ENCODE data around the gene OMA1. TPM values are rescaled to one million over a fixed set of nuclear protein-coding genes. Genes with fewer than 3 reads are reported as not detected.
"Not testable (repeated sequence)": the region's sequence is repeated elsewhere in the genome, so short reads cannot be mapped to it uniquely, and the experiment has no call there.

Gene OMA1
- 27.8 TPM for total RNA-seq
- long read RNA-seq, partial matches to known transcripts, result 2 of 17 reads
- long read RNA-seq, other reads (novel, unspliced or antisense), result 15 of 17 reads

DNA sequence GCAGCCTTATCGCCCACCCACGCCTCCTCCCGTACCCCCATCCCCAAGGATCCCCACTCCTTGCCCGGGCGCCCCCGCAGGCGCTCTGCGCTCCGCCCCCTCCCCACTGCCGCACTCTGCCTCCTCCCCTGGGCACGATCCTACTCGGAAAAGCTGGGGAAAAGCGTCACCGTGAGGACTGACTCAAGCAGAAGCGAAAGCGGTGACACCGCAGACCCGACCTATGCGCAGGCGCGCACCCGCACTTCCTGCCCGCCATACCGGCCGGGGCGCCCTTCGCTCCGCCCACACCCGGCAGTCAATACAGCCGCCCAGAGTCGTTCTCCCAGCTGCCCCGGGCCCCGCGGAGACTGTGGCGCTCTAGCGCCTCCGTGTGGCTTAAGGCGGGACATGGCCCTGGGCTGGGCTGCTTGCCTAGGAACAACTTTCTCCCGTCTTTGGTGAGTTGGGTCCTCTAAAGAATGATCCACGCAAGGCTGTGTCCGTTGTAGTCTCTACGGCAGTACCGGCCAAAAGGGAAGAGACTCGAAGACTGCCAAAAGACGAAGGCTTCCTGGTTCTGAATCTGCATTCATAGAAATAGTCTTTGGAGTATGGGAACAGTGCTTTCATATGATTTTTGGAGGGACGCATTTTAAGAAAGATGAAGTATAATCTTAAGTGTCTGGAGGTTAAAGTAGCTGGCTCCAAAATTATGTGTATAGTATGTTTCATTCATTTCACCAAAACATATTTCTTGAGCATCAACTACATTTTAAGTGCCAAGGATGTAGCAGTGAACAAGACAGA is at the start of gene OMA1:
Gene OMA1 (minus strand): TSS at position 207 of the 789 bp plus-strand sequence. CDS start 7,432 bp downstream, outside the sequence.
- intact Hi-C loops (cut with DNase I), result loop anchor here (1.0 to 2.0 kb wide), 2 partner anchors 30 to 106 kb away; no protein-coding TSS in a partner anchor
- ATAC-seq (peak; percentile 99), DNase-seq (ENCODE audit: missing footprints) (peak; percentile 99)

GRCh38 chr1:58594546-58594945 is 48.0 kb upstream of the OMA1 start:
- ATAC-seq, result no peak
- no peak for DNase-seq (ENCODE audit: missing footprints)
- intact Hi-C loops (cut with DNase I), result no loop called here

DNA sequence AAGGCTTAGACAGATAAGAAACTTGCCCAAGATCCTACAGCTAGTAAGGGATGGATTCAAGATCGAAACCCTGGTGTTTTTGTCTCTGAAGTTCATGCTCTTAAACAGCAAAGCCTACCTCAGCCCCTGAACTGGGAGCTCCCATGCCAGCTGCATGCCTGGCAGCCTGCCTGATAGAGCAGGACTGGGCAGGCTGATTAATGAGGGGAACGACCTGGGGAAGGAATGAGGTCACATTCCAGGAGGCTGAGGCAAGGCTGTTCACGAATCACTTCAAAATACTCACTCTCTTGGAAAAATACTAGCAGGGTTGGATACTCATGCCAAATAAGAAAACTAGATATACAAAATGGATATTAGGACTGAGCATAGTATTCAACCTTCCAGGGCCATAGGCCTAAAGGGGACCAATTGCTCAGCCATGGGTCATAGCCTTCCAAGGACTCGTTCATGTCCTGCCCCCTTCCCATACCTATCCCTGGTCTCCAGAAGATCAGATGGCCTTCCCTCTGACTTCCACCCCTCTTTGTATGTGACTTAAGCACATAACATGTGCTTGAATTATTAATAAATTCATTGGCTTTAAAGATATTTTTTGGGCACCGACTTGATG is 46.1 kb upstream of the OMA1 start:
- intact Hi-C loops (cut with DNase I), result no loop called here
- DNase-seq (ENCODE audit: missing footprints), result peak; percentile 76
- peak; percentile 89 for ATAC-seq

- ATAC-seq (no peak), DNase-seq (ENCODE audit: missing footprints) (no peak)
- intact Hi-C loops (cut with DNase I), result no loop called here
These were observed 45.3 kb upstream of the OMA1 start for GRCh38 chr1:58591806-58592205.

DNA sequence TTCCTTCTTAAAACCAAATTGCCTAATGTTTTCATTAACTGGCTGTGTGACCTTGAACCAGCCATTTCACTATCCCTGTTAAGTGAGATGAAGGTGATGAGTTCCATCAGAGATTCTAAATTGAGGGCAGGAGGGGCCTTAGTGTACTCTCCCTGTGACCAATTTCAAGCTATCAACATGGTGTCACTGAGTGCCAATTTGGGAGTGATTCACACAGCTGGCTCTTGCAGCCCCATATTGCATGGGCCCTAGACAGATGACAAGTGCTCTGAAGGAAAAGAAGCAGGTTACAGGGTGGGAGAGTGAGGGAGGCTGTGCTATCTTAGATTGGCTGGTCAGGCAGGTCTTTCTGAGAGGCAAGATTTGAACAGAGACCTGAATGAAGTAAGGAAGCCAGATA is 43.5 kb upstream of the OMA1 start:
- DNase-seq (ENCODE audit: missing footprints) (no peak), ATAC-seq (no peak)
- intact Hi-C loops (cut with DNase I), result no loop called here

GRCh38 chr1:58588396-58588795 is 41.9 kb upstream of the OMA1 start:
- DNase-seq (ENCODE audit: missing footprints), result no peak
- ATAC-seq, result no peak
- intact Hi-C loops (cut with DNase I), result no loop called here

DNA sequence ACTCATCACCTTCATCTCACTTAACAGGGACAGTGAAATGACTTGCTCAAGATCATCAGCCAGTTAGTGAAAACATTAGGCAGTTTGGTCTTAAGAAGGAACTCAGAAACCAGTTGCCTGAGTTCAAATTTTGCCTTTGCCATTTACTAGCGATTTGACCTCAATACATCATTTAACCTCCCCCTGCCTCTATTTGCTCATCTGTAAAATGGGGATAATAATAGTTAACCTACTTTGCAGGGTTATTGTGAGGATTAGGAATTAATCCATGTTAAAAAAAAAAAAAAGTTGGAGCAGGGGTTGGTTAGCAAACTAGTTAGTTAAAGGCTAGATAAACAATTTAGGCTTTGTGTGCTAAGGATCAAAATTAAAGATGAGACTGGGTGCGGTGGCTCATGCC is 41.1 kb upstream of the OMA1 start:
- ATAC-seq (no peak), DNase-seq (ENCODE audit: missing footprints) (no peak)
- intact Hi-C loops (cut with DNase I), result no loop called here

DNA sequence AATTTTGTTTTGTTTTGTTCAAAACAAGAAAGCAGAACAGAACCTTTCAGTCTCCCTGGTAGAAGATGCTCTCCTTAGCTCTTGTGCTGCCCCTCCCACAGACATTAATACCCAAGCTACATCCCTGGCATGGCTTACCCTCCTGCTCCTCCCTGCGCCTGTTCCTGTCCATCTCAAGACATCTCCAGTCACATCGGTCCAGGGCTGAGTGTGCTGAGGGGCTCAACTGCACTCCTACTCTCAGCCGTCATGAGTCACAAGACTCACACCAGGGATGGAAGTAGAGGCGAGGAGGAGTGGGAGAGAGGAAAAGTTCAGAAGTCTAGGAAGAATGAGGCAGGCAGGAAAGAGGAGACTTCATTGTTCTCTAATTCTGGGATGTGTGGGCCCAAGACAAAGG is 39.7 kb upstream of the OMA1 start:
- intact Hi-C loops (cut with DNase I), result no loop called here

DNA sequence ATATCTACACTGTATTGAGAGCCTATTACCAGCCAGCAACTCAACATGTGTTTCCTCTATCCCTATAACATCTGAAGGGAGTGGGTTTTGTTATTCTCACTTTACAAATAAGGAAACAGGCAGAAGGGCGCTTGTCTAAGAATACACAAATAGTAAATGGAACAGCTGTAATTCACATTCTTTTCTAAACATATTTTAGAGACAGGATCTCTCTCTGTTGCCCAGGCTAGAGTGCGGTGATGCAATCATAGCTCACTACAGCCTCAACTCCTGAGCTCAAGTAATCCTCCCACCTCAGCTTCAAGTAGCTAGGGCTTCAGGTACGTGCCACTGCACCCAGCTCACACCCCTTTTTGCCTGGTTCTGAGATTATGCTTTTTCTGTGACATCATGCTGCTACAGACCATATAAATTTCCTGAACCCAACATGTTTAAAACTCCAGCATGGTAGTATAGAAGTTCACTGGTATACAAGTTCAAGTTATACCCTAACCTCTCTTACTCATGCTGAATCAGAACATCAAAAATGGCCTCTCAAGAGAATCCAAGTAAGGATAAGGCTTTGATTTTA is 39.1 kb upstream of the OMA1 start:
- no peak for ATAC-seq
- intact Hi-C loops (cut with DNase I), result no loop called here
- no peak for DNase-seq (ENCODE audit: missing footprints)

More for the DNA sequence above, 39.7 kb upstream of the OMA1 start:
- DNase-seq (ENCODE audit: missing footprints) (no peak), ATAC-seq (no peak)

- ATAC-seq (no peak), DNase-seq (ENCODE audit: missing footprints) (no peak)
- intact Hi-C loops (cut with DNase I), result no loop called here
These were observed 38.6 kb upstream of the OMA1 start for GRCh38 chr1:58585166-58585565.

DNA sequence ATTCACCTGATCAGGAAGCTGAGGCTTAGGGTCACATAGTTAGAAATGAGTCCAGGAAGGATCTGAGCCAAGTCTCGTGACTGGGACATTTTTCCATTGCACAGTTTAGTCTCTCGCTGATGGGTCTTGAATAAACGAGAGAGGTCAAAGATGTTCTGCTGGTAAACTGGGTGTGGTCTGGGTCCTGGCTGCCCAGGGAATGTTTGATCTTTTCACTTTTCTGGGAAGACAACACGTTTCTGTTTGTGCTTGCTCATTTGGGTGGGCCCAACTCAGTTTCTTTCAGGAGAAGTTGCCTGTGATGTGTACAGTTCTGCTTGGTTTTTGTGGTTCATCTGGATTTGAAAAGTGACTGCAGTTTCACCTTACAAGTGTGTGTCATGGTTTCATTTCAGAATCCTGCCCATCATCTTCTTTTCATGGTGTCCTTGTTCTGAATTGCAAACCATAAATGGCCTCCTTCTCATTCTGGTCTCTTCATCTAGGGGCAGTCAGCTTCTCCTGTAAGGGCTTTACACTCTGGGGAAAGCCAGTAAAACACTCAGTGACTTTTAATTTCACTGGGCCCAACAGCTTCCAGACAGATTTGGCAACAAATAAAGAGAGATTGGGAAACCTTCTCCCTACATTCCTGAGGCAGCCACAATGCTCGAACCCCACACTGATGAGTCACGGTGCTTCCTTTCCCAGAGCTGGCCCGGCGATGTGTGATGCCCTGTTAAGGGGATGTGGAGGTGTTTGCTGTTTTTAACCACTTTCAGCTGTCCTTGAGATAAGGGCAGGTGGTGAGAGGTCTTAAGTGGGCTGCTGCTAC is 37.8 kb upstream of the OMA1 start:
- intact Hi-C loops (cut with DNase I), result no loop called here
- DNase-seq (ENCODE audit: missing footprints), result peak; percentile 56
- peak; percentile 68 for ATAC-seq

DNA sequence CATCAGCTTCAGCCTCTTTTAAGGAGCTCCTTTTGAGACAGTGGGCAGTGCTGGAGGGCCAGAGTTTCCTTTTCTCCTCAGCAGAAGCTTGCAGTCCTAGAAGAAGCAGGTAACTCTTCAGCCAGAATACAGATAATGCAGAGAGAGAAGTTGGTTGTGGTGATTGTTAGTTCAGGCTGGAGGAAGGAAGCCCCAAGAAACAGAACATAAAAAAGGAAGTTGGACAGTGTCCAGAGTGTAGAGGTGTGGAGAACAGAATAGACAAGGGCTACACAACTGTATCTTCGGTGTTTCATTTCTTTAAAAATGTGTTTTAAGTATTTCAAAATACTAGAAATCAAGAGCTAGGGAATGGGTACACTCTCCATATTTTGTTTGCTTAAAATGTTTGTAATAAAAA is 37.0 kb upstream of the OMA1 start:
- ATAC-seq, result peak; percentile 20
- intact Hi-C loops (cut with DNase I), result no loop called here
- no peak for DNase-seq (ENCODE audit: missing footprints)

DNA sequence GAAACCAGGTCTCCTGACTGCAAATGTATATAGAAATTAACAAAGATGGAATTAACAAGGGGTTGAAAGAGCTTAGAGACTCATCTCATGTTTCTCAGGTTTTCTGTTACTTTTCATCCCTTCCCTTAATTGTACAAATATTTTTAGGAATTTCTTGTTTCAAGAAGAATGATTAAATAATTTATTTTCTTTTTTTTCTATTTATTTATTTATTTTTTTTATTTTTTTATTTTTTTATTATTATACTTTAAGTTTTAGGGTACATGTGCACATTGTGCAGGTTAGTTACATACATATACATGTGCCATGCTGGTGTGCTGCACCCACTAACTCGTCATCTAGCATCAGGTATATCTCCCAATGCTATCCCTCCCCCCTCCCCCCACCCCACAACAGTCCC is 35.6 kb upstream of the OMA1 start:
- intact Hi-C loops (cut with DNase I); ATAC-seq; DNase-seq (ENCODE audit: missing footprints): not testable (repeated sequence)

DNA sequence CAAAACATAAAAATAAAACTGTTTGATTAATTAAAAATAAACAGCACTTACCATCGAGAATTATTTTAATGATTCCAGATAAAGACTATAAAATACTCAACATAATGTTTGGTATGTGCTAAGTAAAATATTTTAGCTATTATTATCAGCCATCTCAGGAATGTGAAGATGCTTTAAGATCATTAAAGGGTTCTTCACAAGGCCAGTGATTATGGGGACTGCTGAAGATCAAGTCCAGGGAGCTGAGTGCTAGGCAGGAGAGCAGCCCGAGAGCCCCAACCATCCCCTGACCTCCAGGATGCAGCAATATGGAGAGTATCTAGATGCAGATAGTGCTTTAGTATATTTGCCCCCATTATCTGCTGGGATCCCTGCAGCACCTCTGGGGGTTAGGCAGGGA is 35.1 kb upstream of the OMA1 start:
- intact Hi-C loops (cut with DNase I), result no loop called here
- ATAC-seq (no peak), DNase-seq (ENCODE audit: missing footprints) (no peak)

GRCh38 chr1:58580186-58580585 is 33.7 kb upstream of the OMA1 start:
- DNase-seq (ENCODE audit: missing footprints) (no peak), ATAC-seq (no peak)
- intact Hi-C loops (cut with DNase I), result no loop called here

GRCh38 chr1:58577654-58578030 is 31.1 kb upstream of the OMA1 start:
- ATAC-seq (no peak), DNase-seq (ENCODE audit: missing footprints) (no peak)
- intact Hi-C loops (cut with DNase I), result no loop called here

- intact Hi-C loops (cut with DNase I), result no loop called here
- DNase-seq (ENCODE audit: missing footprints) (peak; percentile 76), ATAC-seq (no peak)
These were observed 30.5 kb upstream of the OMA1 start, which contains the start of gene TACSTD2 for GRCh38 chr1:58576727-58577653. Gene TACSTD2 (minus strand): TSS chr1:58577252. CDS start chr1:58577156, 96 bp downstream.

- no peak for ATAC-seq
- intact Hi-C loops (cut with DNase I), result no loop called here
- peak; percentile 76 for DNase-seq (ENCODE audit: missing footprints)
These were observed 29.8 kb upstream of the OMA1 start for GRCh38 chr1:58576325-58576726.
